ENCODE results near the gene FAM43B.

GRCh38 chr1:20589331-20590278, 37.2 kb downstream of the FAM43B start:
- TF ChIP-seq POLR2A (IDR thresholded peaks at IDR 0.05; ENCODE audit: low read depth, low read length): no peak
- no peak for TF ChIP-seq POLR2AphosphoS5 (IDR thresholded peaks at IDR 0.05; ENCODE audit: low read depth, low read length)
